GM10847 (cell line): ENCODE data around the gene PLSCR4.

Experiments used
- POLR2A ChIP-seq: IDR thresholded peaks from 2 replicates; pipeline ENCODE4 v1.6.1; 2011; ENCODE audit not compliant: insufficient read length; ENCODE audit errors: extremely low read depth

The PLSCR4 gene

DNA sequence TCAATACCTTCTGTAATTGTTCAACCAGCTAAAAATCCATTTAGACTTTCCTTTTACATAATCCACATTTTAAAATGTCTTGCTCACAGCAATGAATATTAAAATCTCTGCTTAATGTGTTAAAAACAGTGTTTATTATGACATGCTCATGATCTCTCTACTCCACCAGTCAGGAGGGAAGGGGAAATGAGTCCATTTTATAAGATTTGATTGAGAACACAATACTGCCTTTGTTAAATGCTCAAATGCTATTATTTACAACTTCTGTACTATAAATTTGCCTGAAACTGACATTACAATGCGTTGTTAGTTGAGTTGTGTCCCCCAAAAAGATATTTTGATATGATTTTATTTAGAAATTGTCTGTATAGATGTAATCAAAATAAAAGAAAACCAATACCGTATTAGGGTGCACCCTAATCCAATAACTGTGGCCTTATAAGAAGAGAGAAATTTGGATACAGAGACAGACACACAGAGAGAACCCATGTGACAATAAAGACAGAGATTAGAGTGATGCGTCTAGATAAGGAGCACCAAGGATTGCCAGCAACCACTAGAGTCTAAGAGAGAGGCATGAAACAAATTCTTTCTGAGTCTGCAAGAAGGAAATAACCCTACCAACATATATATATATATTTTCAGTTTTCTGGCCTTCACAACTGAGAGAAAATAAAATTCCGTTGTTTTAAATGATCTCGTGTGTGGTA lies 9.1 kb upstream of the PLSCR4 start:
- TF ChIP-seq POLR2A: no peak

DNA sequence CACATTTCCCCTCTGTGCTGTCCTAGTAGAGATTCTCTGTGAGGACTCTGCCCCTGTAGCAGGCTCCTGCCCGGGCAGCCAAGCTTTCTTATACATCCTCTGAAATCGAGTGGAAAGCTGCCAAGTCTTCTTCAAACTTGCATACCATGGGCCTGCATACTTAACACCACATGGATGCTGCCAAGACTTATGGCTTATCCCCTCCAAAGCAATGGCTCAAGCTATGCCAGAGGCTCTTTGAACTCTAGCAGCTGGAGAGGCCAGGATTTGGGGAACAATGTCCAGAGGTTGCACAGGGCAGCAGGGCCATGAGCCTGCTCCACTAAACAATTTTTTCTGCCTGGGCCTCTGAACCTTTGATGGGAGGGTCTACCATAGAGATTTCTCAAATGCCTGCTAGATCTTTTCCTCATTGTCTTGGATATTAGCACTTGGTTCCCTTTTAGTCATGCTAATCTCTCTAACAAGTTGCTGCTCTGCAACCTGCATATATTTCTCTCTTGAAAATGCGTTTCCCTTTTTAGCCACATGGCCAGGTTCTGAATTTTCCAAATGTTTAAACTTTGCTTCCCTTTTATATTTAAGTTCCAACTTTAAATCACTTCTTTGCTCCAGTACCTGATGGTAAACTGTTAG lies 6.1 kb upstream of the PLSCR4 start:
- TF ChIP-seq POLR2A: no peak

- TF ChIP-seq POLR2A: no peak
These were observed 984 bp downstream of the PLSCR4 start for GRCh38 chr3:146249921-146250320.

- TF ChIP-seq POLR2A: no peak
These were observed 3.0 kb downstream of the PLSCR4 start for GRCh38 chr3:146247911-146248310.

- no peak for TF ChIP-seq POLR2A
These were observed 4.4 kb downstream of the PLSCR4 start for GRCh38 chr3:146246526-146246925.

GRCh38 chr3:146243559-146243958 lies 7.3 kb downstream of the PLSCR4 start:
- TF ChIP-seq POLR2A: no peak

- TF ChIP-seq POLR2A: no peak
These were observed 9.2 kb downstream of the PLSCR4 start for GRCh38 chr3:146241523-146242240.

DNA sequence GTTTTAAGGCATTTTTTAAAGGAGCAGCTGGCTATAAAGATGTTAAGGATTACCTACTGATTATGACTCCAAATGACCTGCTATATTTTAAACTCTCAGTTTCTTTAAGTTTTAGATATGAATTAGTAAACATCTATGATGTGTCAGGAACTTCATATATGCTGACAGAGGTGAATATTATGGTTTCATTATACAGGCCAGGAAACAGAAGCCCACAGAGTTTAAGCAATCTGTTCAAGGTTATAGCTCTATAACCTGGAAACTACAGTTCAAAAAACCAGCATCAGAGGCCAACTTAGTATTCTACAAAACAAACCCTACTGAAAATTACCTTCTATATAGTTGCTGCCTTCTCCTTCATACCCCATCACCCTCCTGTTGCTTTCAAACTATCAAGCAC lies 17.4 kb downstream of the PLSCR4 start:
- TF ChIP-seq POLR2A: no peak

DNA sequence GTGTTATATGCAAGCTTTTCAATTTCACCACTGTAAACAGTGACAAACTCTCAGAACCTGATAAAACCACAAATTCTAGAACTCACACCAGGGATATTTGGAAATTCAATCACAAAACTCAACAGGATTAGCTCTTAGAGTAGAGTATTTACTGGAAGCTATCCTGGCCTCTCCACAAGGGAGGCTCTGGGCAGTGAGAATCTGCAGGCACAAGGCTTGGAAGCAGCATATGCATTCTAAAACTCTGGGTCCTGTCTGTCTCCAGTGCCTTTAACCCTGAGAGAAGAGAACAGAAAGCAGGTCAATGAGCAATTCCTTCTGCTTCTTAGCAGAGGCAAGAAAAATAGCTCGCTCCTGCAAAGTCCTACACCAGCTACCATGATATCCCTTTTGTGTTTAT lies 23.4 kb downstream of the PLSCR4 start:
- no peak for TF ChIP-seq POLR2A

DNA sequence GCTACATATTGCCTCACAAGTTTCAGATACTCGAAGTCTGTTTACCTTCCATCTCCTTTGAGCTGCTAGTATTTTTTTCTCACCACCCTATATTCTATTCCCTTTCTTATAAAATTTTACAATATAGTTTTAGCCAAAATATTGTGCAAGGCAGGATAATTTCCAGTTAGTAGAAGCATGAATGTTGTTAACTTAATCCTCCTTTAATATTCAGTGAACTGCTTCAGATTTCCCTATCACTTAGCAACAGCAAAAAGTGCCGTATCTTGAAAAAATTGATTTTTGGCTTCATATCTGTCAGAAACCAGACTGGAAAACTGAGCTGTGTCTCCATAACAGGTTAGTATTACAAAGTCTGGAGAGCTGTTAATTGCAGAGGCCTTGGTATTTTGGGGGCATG lies 24.0 kb downstream of the PLSCR4 start:
- TF ChIP-seq POLR2A: no peak

- TF ChIP-seq POLR2A: no peak
These were observed 27.2 kb downstream of the PLSCR4 start for GRCh38 chr3:146223401-146224373.

GRCh38 chr3:146222204-146223046 lies 28.5 kb downstream of the PLSCR4 start:
- TF ChIP-seq POLR2A: no peak

- TF ChIP-seq POLR2A: no peak
These were observed 29.6 kb downstream of the PLSCR4 start for GRCh38 chr3:146221276-146221675.
